ENCODE measurements around the gene FSD1L. TPM values are rescaled to one million over a fixed set of nuclear protein-coding genes. Genes with fewer than 3 reads are reported as not detected.

Gene FSD1L
- total and polyA plus RNA-seq, 2 donors: 1.7 to 27.5 TPM

- Histone ChIP-seq H3K4me1 (ENCODE audit: insufficient read depth) (no peaks in the 10 kb centered on the region), H3K36me3 (ENCODE audit: insufficient read depth) (no peaks in the 10 kb centered on the region), H3K27ac (ENCODE audit: low read depth) (no peak overlapping the region), H3K4me3 (ENCODE audit: low read depth, low read length) (no peak overlapping the region)
- DNase-seq (ENCODE audit: extremely low spot score): no peak
- WGBS: 67% methylated on average over 2 of the region's 2 CpGs
Measured at GRCh38 chr9:105421154-105421553, 26.7 kb upstream of the FSD1L start.

GRCh38 chr9:105421864-105422263, 26.0 kb upstream of the FSD1L start:
- 94% methylated on average over 5 of the region's 5 CpGs for WGBS
- Histone ChIP-seq H3K4me1 (ENCODE audit: insufficient read depth) (no peaks in the 10 kb centered on the region), H3K36me3 (ENCODE audit: insufficient read depth) (no peaks in the 10 kb centered on the region), H3K27ac (ENCODE audit: low read depth) (no peak overlapping the region), H3K4me3 (ENCODE audit: low read depth, low read length) (no peak overlapping the region)
- DNase-seq (ENCODE audit: extremely low spot score): no peak

GRCh38 chr9:105425816-105426433, 21.9 kb upstream of the FSD1L start:
- H3K4me1 ChIP-seq (ENCODE audit: insufficient read depth): no peaks in the 10 kb centered on the region
- no peak overlapping the region for H3K27ac ChIP-seq (ENCODE audit: low read depth)
- H3K36me3 ChIP-seq (ENCODE audit: insufficient read depth): no peaks in the 10 kb centered on the region
- no peak for DNase-seq (ENCODE audit: extremely low spot score)
- H3K4me3 ChIP-seq (ENCODE audit: low read depth, low read length): no peak overlapping the region
- WGBS: 65% methylated on average over 2 of the region's 2 CpGs

- H3K36me3 ChIP-seq (ENCODE audit: insufficient read depth): no peaks in the 10 kb centered on the region
- no peak for DNase-seq (ENCODE audit: extremely low spot score)
- WGBS: 92% methylated on average over 3 of the region's 3 CpGs
- H3K27ac ChIP-seq (ENCODE audit: low read depth): no peak overlapping the region
- H3K4me1 ChIP-seq (ENCODE audit: insufficient read depth): no peaks in the 10 kb centered on the region
- no peak overlapping the region for H3K4me3 ChIP-seq (ENCODE audit: low read depth, low read length)
Measured at GRCh38 chr9:105426657-105427056, 21.2 kb upstream of the FSD1L start.

GRCh38 chr9:105431424-105432246, 16.2 kb upstream of the FSD1L start:
- H3K36me3 ChIP-seq (ENCODE audit: insufficient read depth): no peaks in the 10 kb centered on the region
- no peak overlapping the region for H3K27ac ChIP-seq (ENCODE audit: low read depth)
- H3K4me3 ChIP-seq (ENCODE audit: low read depth, low read length): no peak overlapping the region
- WGBS: 72% methylated on average over 9 of the region's 9 CpGs
- no peak for DNase-seq (ENCODE audit: extremely low spot score)
- no peaks in the 10 kb centered on the region for H3K4me1 ChIP-seq (ENCODE audit: insufficient read depth)

- no peak for DNase-seq (ENCODE audit: extremely low spot score)
- no peak overlapping the region for H3K4me3 ChIP-seq (ENCODE audit: low read depth, low read length)
- H3K36me3 ChIP-seq (ENCODE audit: insufficient read depth): no peaks in the 10 kb centered on the region
- no peaks in the 10 kb centered on the region for H3K4me1 ChIP-seq (ENCODE audit: insufficient read depth)
- no peak overlapping the region for H3K27ac ChIP-seq (ENCODE audit: low read depth)
- WGBS: 73% methylated on average over 2 of the region's 2 CpGs
Measured at GRCh38 chr9:105432247-105432842, 15.5 kb upstream of the FSD1L start.

- Histone ChIP-seq H3K36me3 (ENCODE audit: insufficient read depth) (no peaks in the 10 kb centered on the region), H3K27ac (ENCODE audit: low read depth) (no peak overlapping the region), H3K4me1 (ENCODE audit: insufficient read depth) (no peaks in the 10 kb centered on the region), H3K4me3 (ENCODE audit: low read depth, low read length) (no peak overlapping the region)
- DNase-seq (ENCODE audit: extremely low spot score): no peak
- 90% methylated on average over 3 of the region's 3 CpGs for WGBS
Measured at GRCh38 chr9:105435453-105435852, 12.4 kb upstream of the FSD1L start.

GRCh38 chr9:105436783-105437182, 11.1 kb upstream of the FSD1L start:
- 87% methylated on average over 4 of the region's 4 CpGs for WGBS
- Histone ChIP-seq H3K27ac (ENCODE audit: low read depth) (no peak overlapping the region), H3K4me1 (ENCODE audit: insufficient read depth) (no peaks in the 10 kb centered on the region), H3K36me3 (ENCODE audit: insufficient read depth) (no peaks in the 10 kb centered on the region), H3K4me3 (ENCODE audit: low read depth, low read length) (no peak overlapping the region)
- DNase-seq (ENCODE audit: extremely low spot score): no peak

GRCh38 chr9:105437704-105438103, 10.1 kb upstream of the FSD1L start:
- DNase-seq (ENCODE audit: extremely low spot score): no peak
- no peak overlapping the region for H3K4me3 ChIP-seq (ENCODE audit: low read depth, low read length)
- H3K36me3 ChIP-seq (ENCODE audit: insufficient read depth): no peaks in the 10 kb centered on the region
- H3K27ac ChIP-seq (ENCODE audit: low read depth): no peak overlapping the region
- H3K4me1 ChIP-seq (ENCODE audit: insufficient read depth): no peaks in the 10 kb centered on the region
- WGBS: 86% methylated on average over 1 of the region's 1 CpG

GRCh38 chr9:105438141-105438806, 9.6 kb upstream of the FSD1L start:
- Histone ChIP-seq H3K4me3 (ENCODE audit: low read depth, low read length) (no peak overlapping the region), H3K27ac (ENCODE audit: low read depth) (no peak overlapping the region), H3K4me1 (ENCODE audit: insufficient read depth) (no peaks in the 10 kb centered on the region), H3K36me3 (ENCODE audit: insufficient read depth) (no peaks in the 10 kb centered on the region)
- no peak for DNase-seq (ENCODE audit: extremely low spot score)
- 40% methylated on average over 8 of the region's 8 CpGs for WGBS

- Histone ChIP-seq H3K36me3 (ENCODE audit: insufficient read depth) (no peaks in the 10 kb centered on the region), H3K4me3 (ENCODE audit: low read depth, low read length) (no peak overlapping the region), H3K27ac (ENCODE audit: low read depth) (no peak overlapping the region), H3K4me1 (ENCODE audit: insufficient read depth) (no peaks in the 10 kb centered on the region)
- DNase-seq (ENCODE audit: extremely low spot score): no peak
Measured at GRCh38 chr9:105439428-105439827, 8.4 kb upstream of the FSD1L start.

GRCh38 chr9:105441616-105442160, 6.1 kb upstream of the FSD1L start:
- WGBS: 63% methylated on average over 2 of the region's 2 CpGs
- DNase-seq (ENCODE audit: extremely low spot score): no peak
- H3K4me1 ChIP-seq (ENCODE audit: insufficient read depth): no peaks in the 10 kb centered on the region

GRCh38 chr9:105443121-105443520, 4.7 kb upstream of the FSD1L start:
- Histone ChIP-seq H3K4me1 (ENCODE audit: insufficient read depth) (no peaks in the 10 kb centered on the region), H3K27ac (ENCODE audit: low read depth) (no peak overlapping the region), H3K4me3 (ENCODE audit: low read depth, low read length) (no peak overlapping the region), H3K36me3 (ENCODE audit: insufficient read depth) (no peaks in the 10 kb centered on the region)
- no peak for DNase-seq (ENCODE audit: extremely low spot score)
- 91% methylated on average over 8 of the region's 8 CpGs for WGBS

More at GRCh38 chr9:105441616-105442160, 6.1 kb upstream of the FSD1L start:
- Histone ChIP-seq H3K36me3 (ENCODE audit: insufficient read depth) (no peaks in the 10 kb centered on the region), H3K4me3 (ENCODE audit: low read depth, low read length) (no peak overlapping the region), H3K27ac (ENCODE audit: low read depth) (no peak overlapping the region)
